NCI-H510A (cell line): ENCODE data around the gene FBXW5.

ENCODE experiments used
- DNase-seq: peaks from one replicate; lab custom pipeline; 2025; lab: John Stamatoyannopoulos, UW

Gene FBXW5

GRCh38 chr9:136949239-136949816 lies 4.8 kb upstream of the FBXW5 start:
- no peak for DNase-seq

- DNase-seq: no peak
These were observed 3.5 kb upstream of the FBXW5 start for GRCh38 chr9:136947955-136948510.

DNA sequence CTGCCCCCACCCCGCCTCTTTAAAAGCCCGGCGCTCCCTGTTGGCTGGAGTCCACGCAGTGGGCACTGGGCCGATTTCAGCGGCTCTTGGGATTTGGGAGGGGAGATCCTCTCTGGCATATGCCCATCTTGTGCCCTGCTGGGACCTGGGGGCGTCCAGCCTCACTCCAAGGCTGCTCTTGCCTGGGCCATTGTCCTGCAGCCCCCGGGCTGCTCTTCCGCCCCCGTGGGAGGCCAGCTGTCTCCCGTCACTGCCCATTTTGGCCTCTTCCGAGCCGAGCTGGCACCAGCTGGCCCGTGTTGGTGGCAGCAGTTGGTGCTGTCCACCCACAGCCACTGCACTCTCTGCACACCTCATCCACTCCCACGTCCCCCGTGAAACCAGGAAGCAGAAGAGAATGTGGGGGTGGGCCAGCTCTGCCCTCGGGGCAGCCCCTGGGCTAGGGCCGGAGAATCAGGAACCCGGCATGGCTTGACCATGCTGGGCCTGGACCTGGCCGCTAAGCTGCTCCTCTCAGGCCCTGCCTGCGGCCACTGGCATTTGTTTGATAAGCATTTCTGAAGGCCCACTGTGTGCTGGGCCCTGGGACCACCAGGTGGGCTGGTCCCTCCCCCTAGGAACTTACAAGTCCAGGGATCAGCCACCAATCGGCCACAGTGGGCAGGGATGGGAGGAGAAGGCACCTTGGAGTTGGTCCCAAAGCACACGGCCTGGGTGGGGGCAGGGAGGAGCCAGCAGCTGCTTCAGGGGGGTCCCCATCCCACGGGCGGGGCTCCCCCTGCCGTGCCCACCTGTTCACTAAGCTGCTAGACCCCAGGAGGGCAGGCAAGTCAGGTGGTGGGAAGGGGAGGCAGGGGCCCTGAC lies 2.7 kb upstream of the FBXW5 start:
- no peak for DNase-seq

DNA sequence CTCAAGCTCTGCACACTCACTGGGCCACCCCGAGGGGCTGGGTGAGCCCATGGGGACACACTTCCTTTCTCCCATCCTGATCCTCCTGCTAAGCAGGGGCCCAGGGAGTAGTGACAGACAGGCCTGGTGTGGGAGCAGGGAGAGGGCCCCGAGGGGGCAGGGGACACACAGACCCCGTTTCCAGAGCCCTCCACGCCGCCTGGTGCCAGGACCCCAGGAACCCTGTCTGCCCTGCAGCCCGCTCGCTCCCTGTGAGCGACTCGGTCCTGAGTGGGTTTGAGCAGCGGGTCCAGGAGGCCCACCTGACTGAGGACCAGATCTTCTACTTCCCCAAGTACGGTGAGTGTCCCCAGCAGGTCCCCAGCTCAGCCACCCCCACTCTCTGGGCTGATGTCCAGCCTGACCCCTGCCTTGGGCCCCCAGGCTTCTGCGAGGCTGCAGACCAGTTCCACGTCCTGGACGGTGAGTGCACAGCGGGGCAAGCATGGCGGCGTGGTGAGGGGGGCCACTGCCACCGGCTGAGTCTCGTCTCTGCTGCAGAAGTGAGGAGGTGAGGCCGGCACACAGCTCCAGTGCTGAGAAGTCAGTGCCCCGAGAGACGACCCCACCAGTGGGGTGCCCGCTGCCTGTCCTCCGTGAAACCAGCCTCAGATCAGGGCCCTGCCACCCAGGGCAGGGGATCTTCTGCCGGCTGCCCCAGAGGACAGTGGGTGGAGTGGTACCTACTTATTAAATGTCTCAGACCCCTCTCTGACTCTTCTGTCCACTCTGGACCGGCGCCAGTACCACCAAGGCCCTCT lies 1.9 kb upstream of the FBXW5 start:
- DNase-seq: no peak

GRCh38 chr9:136945333-136946227 lies 1.0 kb upstream of the FBXW5 start:
- DNase-seq: no peak

DNA sequence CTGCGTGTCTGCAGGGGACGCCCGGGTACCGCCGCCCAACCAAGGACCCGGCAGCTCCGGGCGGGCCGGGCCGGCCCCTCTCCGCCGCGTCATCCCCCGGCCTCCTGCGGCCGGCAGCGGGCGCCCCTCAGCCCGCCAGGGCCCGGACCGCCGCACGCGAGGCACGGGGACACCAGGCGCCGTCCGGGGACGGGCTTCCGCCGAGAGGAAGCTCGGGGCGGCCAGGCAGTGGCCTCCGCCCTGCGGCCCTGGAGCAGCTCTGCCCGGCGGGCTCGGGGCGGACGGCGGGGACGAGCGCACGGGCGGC lies 373 bp downstream of the FBXW5 start:
- DNase-seq: peak; percentile 72

DNA sequence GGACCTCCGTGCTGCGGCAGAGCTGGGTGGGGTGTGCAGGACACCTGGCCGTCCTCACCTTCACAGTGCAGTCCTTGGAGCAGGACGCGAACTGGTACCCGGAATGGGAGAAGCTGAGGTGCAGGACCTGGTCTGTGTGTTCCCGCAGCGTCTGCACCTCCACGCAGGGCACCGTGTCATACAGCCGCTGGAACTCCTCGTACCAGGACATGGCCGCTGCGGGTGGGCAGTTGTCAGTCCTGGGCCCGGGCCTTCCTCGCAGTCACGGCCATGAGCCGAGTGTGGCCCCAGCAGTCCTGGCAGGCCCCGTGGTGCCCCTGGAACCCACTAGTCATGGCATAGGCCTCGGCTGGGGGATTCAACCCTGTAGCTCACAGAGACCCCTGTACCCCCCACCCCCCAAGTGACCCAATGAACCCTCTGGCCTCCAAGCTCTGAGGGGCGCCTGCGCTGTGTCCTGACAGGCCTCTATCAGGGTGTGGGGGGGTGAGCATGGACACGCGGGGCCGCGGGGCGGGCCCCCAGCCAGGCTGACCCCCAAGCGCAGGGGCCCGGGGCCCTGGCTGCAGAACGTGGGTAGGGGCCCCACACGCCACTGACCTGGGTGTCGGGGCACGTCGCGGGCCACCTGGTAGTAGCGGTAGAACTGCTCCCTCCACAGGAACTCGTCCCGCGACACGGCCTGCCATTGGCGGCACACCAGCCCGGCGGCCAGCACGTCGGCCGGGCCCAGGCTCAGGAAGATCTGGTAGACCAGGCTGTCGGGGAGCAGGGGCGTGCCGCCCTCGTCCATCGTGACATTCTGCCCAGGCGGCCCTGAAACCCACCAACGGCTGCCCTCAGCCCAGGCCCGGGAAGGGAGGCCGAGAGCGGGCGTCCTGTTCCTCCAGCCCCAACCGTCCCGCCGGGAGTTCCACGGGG lies 987 bp downstream of the FBXW5 start:
- DNase-seq: no peak

GRCh38 chr9:136942881-136943230 lies 1.7 kb downstream of the FBXW5 start:
- no peak for DNase-seq

DNA sequence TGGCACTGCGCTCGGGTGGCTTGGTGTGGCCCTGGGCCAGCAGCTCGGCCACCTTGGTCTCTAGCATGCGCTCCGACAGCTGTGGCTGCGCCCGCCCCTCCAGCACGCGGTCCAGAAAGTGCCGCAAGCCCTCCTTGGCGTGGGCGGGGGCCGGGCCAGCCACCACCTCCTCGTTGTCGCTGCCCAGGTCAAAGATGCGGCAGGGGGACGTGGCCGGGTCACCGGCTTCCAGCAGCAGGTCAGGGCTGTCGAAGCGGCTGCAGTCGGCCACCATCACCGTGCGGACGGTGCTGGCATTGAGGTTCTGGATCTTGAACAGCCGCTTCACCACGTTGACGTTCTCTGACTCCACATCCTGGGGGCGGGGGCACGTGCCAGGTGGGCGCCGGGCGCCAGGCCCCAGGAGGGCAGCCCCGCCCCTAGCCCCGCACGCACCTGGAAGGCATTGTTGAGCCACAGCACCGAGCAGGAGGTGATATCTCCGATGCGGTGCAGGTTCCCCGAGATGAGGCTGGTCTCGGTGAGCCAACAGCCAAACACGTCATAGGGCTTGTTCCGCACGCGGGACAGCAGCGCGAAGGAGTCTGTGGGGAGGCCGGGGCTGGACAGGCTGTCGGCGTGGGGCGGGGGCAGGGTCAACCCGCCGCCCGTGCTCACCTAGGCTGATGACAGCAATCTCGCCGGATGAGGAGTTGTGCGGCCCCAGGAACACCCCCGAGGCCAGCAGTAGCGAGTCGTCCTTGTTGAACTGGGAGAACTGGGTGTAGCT lies 2.2 kb downstream of the FBXW5 start:
- no peak for DNase-seq

GRCh38 chr9:136941231-136942111 lies 3.1 kb downstream of the FBXW5 start:
- no peak for DNase-seq

- no peak for DNase-seq
These were observed 3.9 kb downstream of the FBXW5 start for GRCh38 chr9:136940526-136941230.

- no peak for DNase-seq
These were observed 4.5 kb downstream of the FBXW5 start for GRCh38 chr9:136939996-136940525.

DNA sequence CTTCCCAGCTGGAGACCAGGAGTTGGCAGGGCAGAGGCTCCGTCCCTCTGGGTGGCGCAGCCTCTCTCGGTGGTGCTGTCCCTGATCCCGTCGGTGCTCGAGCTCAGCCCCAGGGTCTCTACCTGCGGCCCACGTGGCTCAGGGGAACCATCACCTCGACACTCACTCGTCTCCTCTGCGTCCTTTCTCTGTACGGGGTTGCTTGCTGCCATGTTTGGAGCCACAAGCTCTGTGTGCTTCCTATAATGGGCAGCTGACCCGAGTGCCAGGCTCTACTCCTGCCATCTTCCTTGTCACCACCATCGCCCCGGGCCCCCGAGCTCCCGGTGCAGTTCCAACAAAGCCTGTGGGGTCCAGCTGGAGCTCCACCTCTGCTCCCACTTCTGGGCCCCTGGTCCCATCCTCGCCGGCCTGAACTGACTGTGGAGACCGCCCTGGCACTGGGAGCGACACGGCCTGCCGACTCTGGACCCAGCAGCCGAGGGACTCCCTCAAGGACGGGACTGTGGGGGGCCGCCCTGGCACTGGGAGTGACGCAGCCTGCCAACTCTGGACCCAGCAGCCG lies 5.0 kb downstream of the FBXW5 start:
- DNase-seq: no peak

DNA sequence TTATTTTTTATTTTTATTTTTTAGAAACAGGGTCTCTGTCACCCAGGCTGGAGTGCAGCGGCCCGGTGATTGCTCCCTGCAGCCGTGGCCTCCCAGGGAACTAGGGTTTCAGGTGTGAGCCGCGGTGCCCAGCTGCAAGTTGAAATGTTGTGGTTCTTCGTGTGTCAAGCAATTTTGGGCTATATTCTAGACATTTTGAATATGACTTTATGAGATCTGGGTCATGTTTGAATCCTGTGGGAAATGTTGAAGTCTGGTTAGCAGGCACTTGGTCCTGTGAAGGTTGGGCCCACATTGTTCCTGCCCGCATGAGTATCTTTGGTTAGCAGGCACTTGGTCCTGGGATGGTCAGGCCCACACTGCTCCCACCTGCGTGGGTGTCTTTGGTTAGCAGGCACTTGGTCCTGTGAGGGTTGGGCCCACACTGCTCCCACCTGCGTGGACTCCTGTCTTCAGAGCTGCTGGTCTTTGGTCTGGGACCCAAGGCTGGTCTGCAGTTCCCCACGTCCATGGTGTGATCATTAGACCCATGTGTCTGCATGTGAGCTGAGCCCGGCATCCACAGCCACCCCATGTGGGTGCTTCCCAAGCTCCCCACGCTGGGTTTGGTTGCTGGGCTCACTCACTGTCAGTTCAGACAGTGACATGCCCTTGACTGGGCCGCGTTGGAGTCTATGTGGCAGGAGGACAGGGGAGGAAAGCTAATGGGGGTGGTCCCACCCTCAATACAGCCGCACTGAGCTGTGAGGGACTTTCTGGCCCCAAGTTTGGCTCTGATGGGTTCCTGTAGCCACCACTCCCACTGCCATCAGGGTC lies 7.1 kb downstream of the FBXW5 start:
- DNase-seq: no peak

- no peak for DNase-seq
These were observed 7.8 kb downstream of the FBXW5 start for GRCh38 chr9:136936645-136937170.

DNA sequence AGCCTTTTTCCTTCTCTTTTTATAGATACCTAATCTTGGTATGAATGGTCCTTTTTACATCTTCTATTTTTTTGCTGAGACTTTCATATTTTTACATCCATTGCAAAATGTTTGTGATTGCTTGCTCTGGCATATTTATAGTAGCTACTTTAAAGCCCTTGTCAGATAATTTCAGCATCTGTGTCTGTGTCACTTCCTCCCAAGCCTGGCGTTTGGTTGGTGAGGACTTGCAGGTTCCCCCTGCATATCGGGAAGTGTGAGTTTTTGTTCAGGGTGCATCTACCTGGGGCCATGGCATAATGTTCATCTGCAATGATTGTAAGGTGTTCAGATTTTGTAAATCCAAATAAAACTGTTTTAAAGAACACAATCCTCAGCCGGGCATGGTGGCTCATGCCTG lies 8.9 kb downstream of the FBXW5 start:
- no peak for DNase-seq

- DNase-seq: no peak
These were observed 10.3 kb downstream of the FBXW5 start for GRCh38 chr9:136934277-136934676.
